ENCODE data around the gene PTPRF.

- TF ChIP-seq POLR2A (IDR thresholded peaks at IDR 0.05; ENCODE audit: low read depth, low read length) (no peak), POLR2AphosphoS5 (IDR thresholded peaks at IDR 0.05; ENCODE audit: low read depth, low read length) (no peak)
These were observed 39.6 kb downstream of the PTPRF start for GRCh38 chr1:43570277-43570676.
